ENCODE results near the gene SIDT1.

Gene SIDT1

GRCh38 chr3:113559009-113559408 is 26.7 kb downstream of the SIDT1 start:
- no peak for TF ChIP-seq CTCF (conservative IDR thresholded peaks at IDR 0.05; ENCODE audit: low read depth)
- ChIA-PET CTCF (no interaction called here), POLR2A (ENCODE audit: low non-redundant PET) (no interaction called here)
- H3K27ac ChIP-seq, result no peak overlapping the region
- DNase-seq (ENCODE audit: low spot score), result no peak

- H3K27ac ChIP-seq, result no peak overlapping the region
- no peak for DNase-seq (ENCODE audit: low spot score)
- no peak for TF ChIP-seq CTCF (conservative IDR thresholded peaks at IDR 0.05; ENCODE audit: low read depth)
- POLR2A ChIA-PET (ENCODE audit: low non-redundant PET), result no interaction called here
- CTCF ChIA-PET, result no interaction called here
Observed at GRCh38 chr3:113560271-113560670, 27.9 kb downstream of the SIDT1 start.

GRCh38 chr3:113560831-113561623 is 28.7 kb downstream of the SIDT1 start:
- POLR2A ChIA-PET (ENCODE audit: low non-redundant PET), result no interaction called here
- TF ChIP-seq CTCF (conservative IDR thresholded peaks at IDR 0.05; ENCODE audit: low read depth), result no peak
- H3K27ac ChIP-seq, result no peak overlapping the region
- CTCF ChIA-PET, result interaction anchor here (0.7 kb wide), 1 partner anchor 367 kb away, joined by 3 read pairs; no protein-coding TSS in a partner anchor
- DNase-seq (ENCODE audit: low spot score), result no peak

- no peak for DNase-seq (ENCODE audit: low spot score)
- CTCF ChIA-PET, result no interaction called here
- POLR2A ChIA-PET (ENCODE audit: low non-redundant PET), result no interaction called here
- no peak for TF ChIP-seq CTCF (conservative IDR thresholded peaks at IDR 0.05; ENCODE audit: low read depth)
- H3K27ac ChIP-seq, result no peak overlapping the region
Observed at GRCh38 chr3:113565555-113565954, 33.2 kb downstream of the SIDT1 start.

- ChIA-PET CTCF (no interaction called here), POLR2A (ENCODE audit: low non-redundant PET) (no interaction called here)
- no peak overlapping the region for H3K27ac ChIP-seq
- TF ChIP-seq CTCF (conservative IDR thresholded peaks at IDR 0.05; ENCODE audit: low read depth), result no peak
- no peak for DNase-seq (ENCODE audit: low spot score)
Observed at GRCh38 chr3:113570158-113570557, 37.8 kb downstream of the SIDT1 start.

- TF ChIP-seq CTCF (conservative IDR thresholded peaks at IDR 0.05; ENCODE audit: low read depth), result no peak
- no peak overlapping the region for H3K27ac ChIP-seq
- ChIA-PET CTCF (no interaction called here), POLR2A (ENCODE audit: low non-redundant PET) (no interaction called here)
- no peak for DNase-seq (ENCODE audit: low spot score)
Observed at GRCh38 chr3:113571360-113571759, 39.0 kb downstream of the SIDT1 start.

All from RWPE1 (cell line).